ENCODE data around the gene MUC5AC. TPM values are rescaled to one million over a fixed set of nuclear protein-coding genes. Genes with fewer than 3 reads are reported as not detected.
"Not testable (repeated sequence)": the region's sequence is repeated elsewhere in the genome, so short reads cannot be mapped to it uniquely, and the experiment has no call there.

MUC5AC gene
- total RNA-seq, 1 experiment from 2014 or later = 0.03 TPM

DNA sequence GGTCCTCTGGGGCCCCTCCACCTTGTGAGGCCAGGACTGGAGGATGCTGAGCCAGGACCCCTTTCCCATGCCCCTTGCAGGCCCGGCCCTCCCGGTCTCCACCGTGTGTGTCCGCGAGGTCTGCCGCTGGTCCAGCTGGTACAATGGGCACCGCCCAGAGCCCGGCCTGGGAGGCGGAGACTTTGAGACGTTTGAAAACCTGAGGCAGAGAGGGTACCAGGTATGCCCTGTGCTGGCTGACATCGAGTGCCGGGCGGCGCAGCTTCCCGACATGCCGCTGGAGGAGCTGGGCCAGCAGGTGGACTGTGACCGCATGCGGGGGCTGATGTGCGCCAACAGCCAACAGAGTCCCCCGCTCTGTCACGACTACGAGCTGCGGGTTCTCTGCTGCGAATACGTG is 83.0 kb downstream of the MUC5AC start:
- H3K4me1 ChIP-seq (replicated peaks) = no peaks in the 10 kb centered on the region
- no peak overlapping the region for H3K27ac ChIP-seq
- no peak overlapping the region for H3K4me3 ChIP-seq
- H3K36me3 ChIP-seq = no peaks in the 10 kb centered on the region
- no peak for DNase-seq (ENCODE audit: low read depth in 1 of 2, low spot score in 2 of 2)
- no peaks in the 10 kb centered on the region for H3K27me3 ChIP-seq (replicated peaks)
- H3K9me3 ChIP-seq (replicated peaks) = no peaks in the 10 kb centered on the region

DNA sequence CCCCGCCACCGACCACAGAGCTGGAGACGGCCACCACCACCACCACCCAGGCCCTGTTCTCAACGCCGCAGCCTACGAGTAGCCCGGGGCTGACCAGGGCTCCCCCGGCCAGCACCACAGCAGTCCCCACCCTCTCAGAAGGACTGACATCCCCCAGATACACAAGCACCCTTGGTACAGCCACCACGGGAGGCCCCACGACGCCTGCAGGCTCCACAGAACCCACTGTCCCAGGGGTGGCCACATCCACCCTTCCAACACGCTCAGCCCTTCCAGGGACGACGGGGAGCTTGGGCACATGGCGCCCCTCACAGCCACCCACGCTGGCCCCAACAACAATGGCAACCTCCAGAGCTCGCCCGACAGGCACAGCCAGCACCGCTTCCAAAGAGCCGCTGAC is 84.0 kb downstream of the MUC5AC start:
- no peak for DNase-seq (ENCODE audit: low read depth in 1 of 2, low spot score in 2 of 2)
- Histone ChIP-seq H3K36me3 (no peaks in the 10 kb centered on the region), H3K4me3 (no peak overlapping the region), H3K9me3 (replicated peaks) (no peaks in the 10 kb centered on the region), H3K4me1 (replicated peaks) (no peaks in the 10 kb centered on the region), H3K27ac (no peak overlapping the region), H3K27me3 (replicated peaks) (no peaks in the 10 kb centered on the region)

DNA sequence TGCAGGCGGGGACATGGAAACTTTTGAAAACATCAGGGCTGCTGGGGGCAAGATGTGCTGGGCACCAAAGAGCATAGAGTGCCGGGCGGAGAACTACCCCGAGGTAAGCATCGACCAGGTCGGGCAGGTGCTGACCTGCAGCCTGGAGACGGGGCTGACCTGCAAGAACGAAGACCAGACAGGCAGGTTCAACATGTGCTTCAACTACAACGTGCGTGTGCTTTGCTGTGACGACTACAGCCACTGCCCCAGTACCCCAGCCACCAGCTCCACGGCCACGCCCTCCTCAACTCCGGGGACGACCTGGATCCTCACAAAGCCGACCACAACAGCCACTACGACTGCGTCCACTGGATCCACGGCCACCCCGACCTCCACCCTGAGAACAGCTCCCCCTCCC is 84.5 kb downstream of the MUC5AC start:
- Histone ChIP-seq H3K4me1 (replicated peaks) (no peaks in the 10 kb centered on the region), H3K27me3 (replicated peaks) (no peaks in the 10 kb centered on the region), H3K4me3 (no peak overlapping the region), H3K36me3 (no peaks in the 10 kb centered on the region), H3K27ac (no peak overlapping the region), H3K9me3 (replicated peaks) (no peaks in the 10 kb centered on the region)
- DNase-seq (ENCODE audit: low read depth in 1 of 2, low spot score in 2 of 2) = no peak

DNA sequence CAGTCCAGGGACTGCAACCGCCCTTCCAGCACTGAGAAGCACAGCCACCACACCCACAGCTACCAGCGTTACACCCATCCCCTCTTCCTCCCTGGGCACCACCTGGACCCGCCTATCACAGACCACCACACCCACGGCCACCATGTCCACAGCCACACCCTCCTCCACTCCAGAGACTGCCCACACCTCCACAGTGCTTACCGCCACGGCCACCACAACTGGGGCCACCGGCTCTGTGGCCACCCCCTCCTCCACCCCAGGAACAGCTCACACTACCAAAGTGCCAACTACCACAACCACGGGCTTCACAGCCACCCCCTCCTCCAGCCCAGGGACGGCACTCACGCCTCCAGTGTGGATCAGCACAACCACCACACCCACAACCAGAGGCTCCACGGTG is 85.0 kb downstream of the MUC5AC start:
- not testable (repeated sequence) for H3K4me1 ChIP-seq (replicated peaks); DNase-seq (ENCODE audit: low read depth in 1 of 2, low spot score in 2 of 2); H3K9me3 ChIP-seq (replicated peaks); H3K27ac ChIP-seq; H3K36me3 ChIP-seq; H3K4me3 ChIP-seq; H3K27me3 ChIP-seq (replicated peaks)

DNA sequence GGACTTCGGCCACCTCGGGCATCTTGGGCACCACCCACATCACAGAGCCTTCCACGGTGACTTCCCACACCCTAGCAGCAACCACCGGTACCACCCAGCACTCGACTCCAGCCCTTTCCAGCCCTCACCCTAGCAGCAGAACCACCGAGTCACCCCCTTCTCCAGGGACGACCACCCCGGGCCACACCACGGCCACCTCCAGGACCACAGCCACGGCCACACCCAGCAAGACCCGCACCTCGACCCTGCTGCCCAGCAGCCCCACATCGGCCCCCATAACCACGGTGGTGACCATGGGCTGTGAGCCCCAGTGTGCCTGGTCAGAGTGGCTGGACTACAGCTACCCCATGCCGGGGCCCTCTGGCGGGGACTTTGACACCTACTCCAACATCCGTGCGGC is 85.8 kb downstream of the MUC5AC start:
- H3K27ac ChIP-seq; H3K9me3 ChIP-seq (replicated peaks); H3K4me3 ChIP-seq; H3K36me3 ChIP-seq; H3K27me3 ChIP-seq (replicated peaks); DNase-seq (ENCODE audit: low read depth in 1 of 2, low spot score in 2 of 2); H3K4me1 ChIP-seq (replicated peaks): not testable (repeated sequence)

DNA sequence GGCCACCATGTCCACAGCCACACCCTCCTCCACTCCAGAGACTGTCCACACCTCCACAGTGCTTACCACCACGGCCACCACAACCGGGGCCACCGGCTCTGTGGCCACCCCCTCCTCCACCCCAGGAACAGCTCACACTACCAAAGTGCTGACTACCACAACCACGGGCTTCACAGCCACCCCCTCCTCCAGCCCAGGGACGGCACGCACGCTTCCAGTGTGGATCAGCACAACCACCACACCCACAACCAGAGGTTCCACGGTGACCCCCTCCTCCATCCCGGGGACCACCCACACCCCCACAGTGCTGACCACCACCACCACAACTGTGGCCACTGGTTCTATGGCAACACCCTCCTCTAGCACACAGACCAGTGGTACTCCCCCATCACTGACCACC is 86.8 kb downstream of the MUC5AC start:
- H3K36me3 ChIP-seq; H3K9me3 ChIP-seq (replicated peaks); H3K4me3 ChIP-seq; H3K27me3 ChIP-seq (replicated peaks); H3K27ac ChIP-seq; DNase-seq (ENCODE audit: low read depth in 1 of 2, low spot score in 2 of 2); H3K4me1 ChIP-seq (replicated peaks): not testable (repeated sequence)

DNA sequence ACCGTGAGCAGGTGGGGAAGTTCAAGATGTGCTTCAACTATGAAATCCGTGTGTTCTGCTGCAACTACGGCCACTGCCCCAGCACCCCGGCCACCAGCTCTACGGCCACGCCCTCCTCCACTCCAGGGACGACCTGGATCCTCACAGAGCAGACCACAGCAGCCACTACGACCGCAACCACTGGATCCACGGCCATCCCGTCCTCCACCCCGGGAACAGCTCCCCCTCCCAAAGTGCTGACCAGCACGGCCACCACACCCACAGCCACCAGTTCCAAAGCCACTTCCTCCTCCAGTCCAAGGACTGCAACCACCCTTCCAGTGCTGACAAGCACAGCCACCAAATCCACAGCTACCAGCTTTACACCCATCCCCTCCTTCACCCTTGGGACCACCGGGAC is 88.0 kb downstream of the MUC5AC start:
- not testable (repeated sequence) for H3K27ac ChIP-seq; H3K36me3 ChIP-seq; H3K4me3 ChIP-seq; H3K27me3 ChIP-seq (replicated peaks); H3K9me3 ChIP-seq (replicated peaks); H3K4me1 ChIP-seq (replicated peaks); DNase-seq (ENCODE audit: low read depth in 1 of 2, low spot score in 2 of 2)

DNA sequence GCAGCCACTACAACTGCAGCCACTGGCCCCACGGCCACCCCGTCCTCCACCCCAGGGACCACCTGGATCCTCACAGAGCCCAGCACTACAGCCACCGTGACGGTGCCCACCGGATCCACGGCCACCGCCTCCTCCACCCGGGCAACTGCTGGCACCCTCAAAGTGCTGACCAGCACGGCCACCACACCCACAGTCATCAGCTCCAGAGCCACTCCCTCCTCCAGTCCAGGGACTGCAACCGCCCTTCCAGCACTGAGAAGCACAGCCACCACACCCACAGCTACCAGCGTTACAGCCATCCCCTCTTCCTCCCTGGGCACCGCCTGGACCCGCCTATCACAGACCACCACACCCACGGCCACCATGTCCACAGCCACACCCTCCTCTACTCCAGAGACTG is 88.5 kb downstream of the MUC5AC start:
- H3K36me3 ChIP-seq; H3K4me1 ChIP-seq (replicated peaks); DNase-seq (ENCODE audit: low read depth in 1 of 2, low spot score in 2 of 2); H3K27ac ChIP-seq; H3K4me3 ChIP-seq; H3K27me3 ChIP-seq (replicated peaks); H3K9me3 ChIP-seq (replicated peaks): not testable (repeated sequence)

DNA sequence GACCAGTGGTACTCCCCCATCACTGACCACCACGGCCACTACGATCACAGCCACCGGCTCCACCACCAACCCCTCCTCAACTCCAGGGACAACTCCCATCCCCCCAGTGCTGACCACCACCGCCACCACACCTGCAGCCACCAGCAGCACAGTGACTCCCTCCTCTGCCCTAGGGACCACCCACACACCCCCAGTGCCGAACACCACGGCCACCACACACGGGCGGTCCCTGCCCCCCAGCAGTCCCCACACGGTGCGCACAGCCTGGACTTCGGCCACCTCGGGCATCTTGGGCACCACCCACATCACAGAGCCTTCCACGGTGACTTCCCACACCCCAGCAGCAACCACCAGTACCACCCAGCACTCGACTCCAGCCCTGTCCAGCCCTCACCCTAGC is 89.3 kb downstream of the MUC5AC start:
- not testable (repeated sequence) for H3K4me1 ChIP-seq (replicated peaks); DNase-seq (ENCODE audit: low read depth in 1 of 2, low spot score in 2 of 2); H3K27me3 ChIP-seq (replicated peaks); H3K4me3 ChIP-seq; H3K9me3 ChIP-seq (replicated peaks); H3K36me3 ChIP-seq; H3K27ac ChIP-seq

DNA sequence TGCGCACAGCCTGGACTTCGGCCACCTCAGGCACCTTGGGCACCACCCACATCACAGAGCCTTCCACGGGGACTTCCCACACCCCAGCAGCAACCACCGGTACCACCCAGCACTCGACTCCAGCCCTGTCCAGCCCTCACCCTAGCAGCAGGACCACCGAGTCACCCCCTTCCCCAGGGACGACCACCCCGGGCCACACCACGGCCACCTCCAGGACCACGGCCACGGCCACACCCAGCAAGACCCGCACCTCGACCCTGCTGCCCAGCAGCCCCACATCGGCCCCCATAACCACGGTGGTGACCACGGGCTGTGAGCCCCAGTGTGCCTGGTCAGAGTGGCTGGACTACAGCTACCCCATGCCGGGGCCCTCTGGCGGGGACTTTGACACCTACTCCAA is 91.2 kb downstream of the MUC5AC start:
- not testable (repeated sequence) for H3K27ac ChIP-seq; DNase-seq (ENCODE audit: low read depth in 1 of 2, low spot score in 2 of 2); H3K4me3 ChIP-seq; H3K9me3 ChIP-seq (replicated peaks); H3K27me3 ChIP-seq (replicated peaks); H3K36me3 ChIP-seq; H3K4me1 ChIP-seq (replicated peaks)

DNA sequence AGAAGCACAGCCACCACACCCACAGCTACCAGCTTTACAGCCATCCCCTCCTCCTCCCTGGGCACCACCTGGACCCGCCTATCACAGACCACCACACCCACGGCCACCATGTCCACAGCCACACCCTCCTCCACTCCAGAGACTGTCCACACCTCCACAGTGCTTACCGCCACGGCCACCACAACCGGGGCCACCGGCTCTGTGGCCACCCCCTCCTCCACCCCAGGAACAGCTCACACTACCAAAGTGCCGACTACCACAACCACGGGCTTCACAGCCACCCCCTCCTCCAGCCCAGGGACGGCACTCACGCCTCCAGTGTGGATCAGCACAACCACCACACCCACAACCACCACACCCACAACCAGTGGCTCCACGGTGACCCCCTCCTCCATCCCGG is 92.7 kb downstream of the MUC5AC start:
- H3K27ac ChIP-seq; DNase-seq (ENCODE audit: low read depth in 1 of 2, low spot score in 2 of 2); H3K36me3 ChIP-seq; H3K4me1 ChIP-seq (replicated peaks); H3K9me3 ChIP-seq (replicated peaks); H3K27me3 ChIP-seq (replicated peaks); H3K4me3 ChIP-seq: not testable (repeated sequence)

Other genes with a start within 250 kb of the MUC5AC start
- 17.7 and 22.1 TPM in 2 replicates for gene CHID1, start 247.1 kb upstream of the MUC5AC start, total RNA-seq (2014; rRNA removed; shearing (Covaris generic))
- 15.6 and 17.7 TPM in 2 replicates for gene AP2A2, start 232.1 kb upstream of the MUC5AC start, total RNA-seq (2014; rRNA removed; shearing (Covaris generic))
- not detected in 2 replicates for gene MUC6, start 121.2 kb upstream of the MUC5AC start, total RNA-seq (2014; rRNA removed; shearing (Covaris generic))
- not detected in 2 replicates for gene MUC2, start 83.1 kb upstream of the MUC5AC start, total RNA-seq (2014; rRNA removed; shearing (Covaris generic))
- gene MUC5B, start 65.1 kb downstream of the MUC5AC start, total RNA-seq (2014; rRNA removed; shearing (Covaris generic)) = not detected in 2 replicates
- gene TOLLIP, start 151.7 kb downstream of the MUC5AC start, total RNA-seq (2014; rRNA removed; shearing (Covaris generic)) = 18.8 and 19.3 TPM in 2 replicates
- 0.06 and 0.55 TPM in 2 replicates for gene BRSK2, start 232.0 kb downstream of the MUC5AC start, total RNA-seq (2014; rRNA removed; shearing (Covaris generic))